Adrenal gland (tissue), 12 donors: ENCODE data around the gene NCK2. TPM values are rescaled to one million over a fixed set of nuclear protein-coding genes. Genes with fewer than 3 reads are reported as not detected.
A peak's percentile ranks its signal among the peaks of the same experiment; 100 is the strongest.

Experiments used
- DNase-seq, 7 donors: peaks; one replicate each; pipeline ENCODE4 v3.0.0-alpha.2; 2019 to 2020
- H3K27ac ChIP-seq, 5 donors: fragments of 200-600 bp; sonication (generic) in 4 of 5; 1 replicate in 3 of 5; 2 replicates in 2 of 5; pipeline versions ENCODE4 v1.5.1 to v1.8.0; 2016 to 2020; ENCODE audit warnings: mild to moderate bottlenecking in 1 of 5
- H3K27me3 ChIP-seq: fragments of 200-600 bp; 2 replicates; pipeline ENCODE4 v1.8.0; 2021
- H3K36me3 ChIP-seq, 2 donors: fragments of 200-600 bp; replicated peaks in 1 of 2; 1 replicate in 1 of 2; 2 replicates in 1 of 2; pipeline versions ENCODE4 v1.5.1 to v1.8.0; 2018 to 2022
- H3K4me1 ChIP-seq, 2 donors: fragments of 200-600 bp; replicated peaks in 1 of 2; 1 replicate in 1 of 2; 2 replicates in 1 of 2; pipeline versions ENCODE4 v1.5.1 to v1.8.0; 2018 to 2021
- H3K4me3 ChIP-seq, 4 donors: fragments of 200-600 bp; sonication (generic) in 3 of 4; one replicate each; pipeline ENCODE4 v1.5.1; 2016 to 2018
- H3K9me3 ChIP-seq, 3 donors: fragments of 200-600 bp; sonication (generic) in 1 of 3; replicated peaks in 1 of 3; 1 replicate in 2 of 3; 2 replicates in 1 of 3; pipeline versions ENCODE4 v1.5.1 to v1.8.0; 2016 to 2021
- CTCF ChIP-seq, 6 experiments: fragments of 450-650 bp in 4 of 6; fragments of 200-600 bp in 2 of 6; sonication (generic) in 1 of 6; IDR thresholded peaks; 1 replicate in 5 of 6; 2 replicates in 1 of 6; pipeline versions ENCODE4 v1.5.1 to v1.8.0; 2016 to 2021; ENCODE audit warnings: antibody characterized with exemption in 6 of 6, mild to moderate bottlenecking in 2 of 6, moderate library complexity in 1 of 6
- POLR2A ChIP-seq, 2 donors: fragments of 450-650 bp; IDR thresholded peaks; one replicate each; pipeline ENCODE4 v1.6.1; 2017; ENCODE audit warnings: antibody characterized with exemption in 2 of 2, mild to moderate bottlenecking in 2 of 2, moderate library complexity in 1 of 2
- WGBS, 4 donors: extraction: QIAGEN DNeasy Blood & Tissue Kit in 2 of 4; methylation state at CpG; one replicate each; pipeline versions ENCODE4 v1.1.5 to v1.1.7; 2013 to 2017; 5-methylcytosine and 5-hydroxymethylcytosine counted together
- intact Hi-C, 2 donors: fragments of 100-400 bp; cut with DNase I; formaldehyde crosslinking; loops; one replicate each; pipeline versions ENCODE4 v1.14.1 to v1.15.0; 2022 to 2023
- polyA plus RNA-seq, 3 donors: library from polyadenylated mRNA; stranded (reverse); fragments of 200-250 nt in 2 of 3; fragments of 350-450 nt in 1 of 3; fragmentation: Illumina TruSeq in 1 of 3; extraction: RNeasy Lipid Tissue Mini Kit (QIAGEN cat#74804) in 1 of 3; gene quantifications; one replicate each; pipeline ENCODE4 v1.2.3, GENCODE V29; 2013 to 2014
- total RNA-seq, 9 donors: library from RNA; depleted of rRNA in 4 of 9; stranded (reverse); fragments of >200 nt in 4 of 9; fragments of 120-200 nt in 1 of 9; fragmentation: NEBNext Ultra II Directional in 1 of 9; extraction: Animal tissue kit (Norgen Biotek cat#: 25700) in 1 of 9; gene quantifications; one replicate each; pipeline versions ENCODE4 v1.1.0 to v1.2.4, GENCODE V29; 2013 to 2023
- donor health status: healthy with polysubstance abuse.
- donor health status: Bipolar disorder and iron deficiency.
- donor health status: DM: yes; HTN: yes; CAD: no.
- donor health status: DM: no; HTN: no; CAD: no.
- donor health status: DM: no; HTN: no; CAD: no.
- donor health status: DM: yes; HTN: yes; CAD: no.

The NCK2 gene
- total and polyA plus RNA-seq, 12 donors, result 13.7 to 56.0 (median 37.3) TPM

GRCh38 chr2:105785095-105785847 is 40.6 kb downstream of the NCK2 start:
- Histone ChIP-seq H3K4me3 (no peak overlapping the region), H3K27me3 (no peaks in the 10 kb centered on the region), H3K4me1 (peaks cover 15 to 43% of the 10 kb centered on the region in 2 donors), H3K27ac (no peak overlapping the region), H3K9me3 (no peaks in the 10 kb centered on the region), H3K36me3 (no peaks in the 10 kb centered on the region)
- TF ChIP-seq POLR2A (IDR thresholded peaks at IDR 0.05), result no peak
- TF ChIP-seq CTCF (IDR thresholded peaks at IDR 0.05), result no peak
- intact Hi-C loops, result loop anchor here in 1 of 2 donors (10.0 kb wide), 1 partner anchor 90 kb away; no protein-coding TSS in a partner anchor
- WGBS, 4 donors, result 90 to 97% (median 96%) methylated on average over 15 to 17 of the region's 17 CpGs
- no peak for DNase-seq

GRCh38 chr2:105786231-105787230 is 41.8 kb downstream of the NCK2 start:
- H3K36me3 ChIP-seq, result no peaks in the 10 kb centered on the region
- intact Hi-C loops, result loop anchor here in 1 of 2 donors (10.0 kb wide), 1 partner anchor 88 kb away; no protein-coding TSS in a partner anchor
- no peaks in the 10 kb centered on the region for H3K27me3 ChIP-seq
- no peak for DNase-seq
- no peak overlapping the region for H3K4me3 ChIP-seq
- H3K27ac ChIP-seq, result no peak overlapping the region
- 81 to 89% (median 85%) methylated on average over 23 of the region's 23 CpGs for WGBS, 4 donors
- H3K4me1 ChIP-seq, result peaks cover 17 to 44% of the 10 kb centered on the region in 2 donors
- no peaks in the 10 kb centered on the region for H3K9me3 ChIP-seq
- TF ChIP-seq POLR2A (IDR thresholded peaks at IDR 0.05) (no peak), CTCF (IDR thresholded peaks at IDR 0.05) (no peak)

GRCh38 chr2:105787376-105788318 is 42.9 kb downstream of the NCK2 start:
- no peaks in the 10 kb centered on the region for H3K36me3 ChIP-seq
- WGBS, 4 donors, result 80 to 86% (median 82%) methylated on average over 11 of the region's 11 CpGs
- DNase-seq, result peak in 4 of 7 donors; percentile 56 to 71 (median 60)
- peaks cover 17 to 43% of the 10 kb centered on the region in 2 donors for H3K4me1 ChIP-seq
- no peak overlapping the region for H3K27ac ChIP-seq
- no peaks in the 10 kb centered on the region for H3K9me3 ChIP-seq
- H3K4me3 ChIP-seq, result no peak overlapping the region
- no peaks in the 10 kb centered on the region for H3K27me3 ChIP-seq
- intact Hi-C loops, result loop anchor here in 1 of 2 donors (10.0 kb wide), 1 partner anchor 87 kb away; no protein-coding TSS in a partner anchor
- TF ChIP-seq CTCF (IDR thresholded peaks at IDR 0.05), result peak in 1 of 6 experiments; percentile 25
- TF ChIP-seq POLR2A (IDR thresholded peaks at IDR 0.05), result no peak
